DND-41 (cell line): ENCODE measurements around the gene PPFIBP2.

Experiments used
- ATAC-seq: fragments of 200-7000 bp; cut with Tn5 transposase; 3 replicates; pipeline ENCODE4 v1.9.1; 2021; ENCODE audit warnings: low read depth; ENCODE audit not compliant: insufficient read depth
- DNase-seq: peaks from one replicate; pipeline ENCODE4 v3.0.0-alpha.2; 2020
- H2AFZ ChIP-seq: 2 replicates; pipeline ENCODE4 v1.6.0; 2012; ENCODE audit warnings: low read depth, low read length
- H3K27ac ChIP-seq: 2 replicates; pipeline ENCODE4 v1.5.1; 2012; ENCODE audit warnings: low read length, inconsistent platforms
- H3K27me3 ChIP-seq: fragments of 200-600 bp; sonication (generic); 2 replicates; pipeline ENCODE4 v1.6.0; 2012; ENCODE audit warnings: low read length, mild to moderate bottlenecking, inconsistent platforms; ENCODE audit not compliant: insufficient read depth, poor library complexity
- H3K36me3 ChIP-seq: 2 replicates; pipeline ENCODE4 v1.5.1; 2012; ENCODE audit warnings: low read length, inconsistent platforms; ENCODE audit not compliant: insufficient read depth
- H3K4me1 ChIP-seq: 2 replicates; pipeline ENCODE4 v1.5.1; 2012; ENCODE audit warnings: mild to moderate bottlenecking, low read length; ENCODE audit not compliant: insufficient read depth
- H3K4me2 ChIP-seq: 2 replicates; pipeline ENCODE4 v1.6.0; 2012; ENCODE audit warnings: mild to moderate bottlenecking, moderate library complexity, low read length, inconsistent platforms; ENCODE audit not compliant: insufficient read depth
- H3K4me3 ChIP-seq, 2 experiments: fragments of 200-600 bp in 1 of 2; shearing (Covaris generic) in 1 of 2; 2 replicates each; pipeline ENCODE4 v1.5.1; 2012 to 2016; ENCODE audit warnings: inconsistent platforms in 2 of 2, low read length in 2 of 2, mild to moderate bottlenecking in 2 of 2, low read depth in 1 of 2, moderate library complexity in 1 of 2
- H3K79me2 ChIP-seq: 2 replicates; pipeline ENCODE4 v1.6.0; 2012; ENCODE audit warnings: low read length, inconsistent platforms; ENCODE audit not compliant: insufficient read depth
- H3K9ac ChIP-seq: 2 replicates; pipeline ENCODE4 v1.6.0; 2012; ENCODE audit warnings: low read depth, mild to moderate bottlenecking, inconsistent platforms, low read length, moderate library complexity
- H3K9me3 ChIP-seq: 2 replicates; pipeline ENCODE4 v1.5.1; 2012; ENCODE audit warnings: low read length, moderate library complexity, mild to moderate bottlenecking, inconsistent platforms; ENCODE audit not compliant: insufficient read depth, severe bottlenecking
- H4K20me1 ChIP-seq: 2 replicates; pipeline ENCODE4 v1.6.0; 2012; ENCODE audit warnings: low read length; ENCODE audit not compliant: insufficient read depth
- CTCF ChIP-seq: IDR thresholded peaks from 2 replicates; pipeline ENCODE4 v1.5.1; 2012; ENCODE audit warnings: borderline replicate concordance, low read length, moderate library complexity, mild to moderate bottlenecking; ENCODE audit not compliant: poor library complexity, severe bottlenecking; ENCODE audit errors: extremely low read depth
- EZH2 ChIP-seq: IDR thresholded peaks from 3 replicates; pipeline ENCODE4 v1.6.1; 2012; ENCODE audit warnings: borderline replicate concordance, low read depth, mild to moderate bottlenecking, moderate library complexity, low read length, inconsistent platforms; ENCODE audit not compliant: severe bottlenecking

The PPFIBP2 gene

GRCh38 chr11:7494086-7494745, 19.6 kb upstream of the PPFIBP2 start:
- Histone ChIP-seq H3K4me2 (no peak overlapping the region), H3K27me3 (peaks cover 27% of the 10 kb centered on the region), H3K4me1 (no peaks in the 10 kb centered on the region), H3K79me2 (no peaks in the 10 kb centered on the region), H3K27ac (no peak overlapping the region), H3K9ac (no peak overlapping the region), H3K9me3 (no peaks in the 10 kb centered on the region), H3K4me3 (no peak overlapping the region), H4K20me1 (no peaks in the 10 kb centered on the region; the same call in 1 of the 2 replicates), H3K36me3 (no peaks in the 10 kb centered on the region), H2AFZ (no peak overlapping the region)
- TF ChIP-seq EZH2 (no peak), CTCF (no peak)
- DNase-seq, result no peak
- ATAC-seq, result no peak

- H3K27ac ChIP-seq, result no peak overlapping the region
- DNase-seq, result no peak
- H3K4me3 ChIP-seq, result no peak overlapping the region
- H3K9me3 ChIP-seq, result no peaks in the 10 kb centered on the region
- H3K9ac ChIP-seq, result no peak overlapping the region
- TF ChIP-seq EZH2 (no peak), CTCF (no peak)
- H4K20me1 ChIP-seq, result no peaks in the 10 kb centered on the region; the same call in 1 of the 2 replicates
- H3K4me1 ChIP-seq, result no peaks in the 10 kb centered on the region
- no peak for ATAC-seq
- H3K36me3 ChIP-seq, result no peaks in the 10 kb centered on the region
- H3K27me3 ChIP-seq, result peaks cover 27% of the 10 kb centered on the region
- no peaks in the 10 kb centered on the region for H3K79me2 ChIP-seq
- no peak overlapping the region for H3K4me2 ChIP-seq
- H2AFZ ChIP-seq, result no peak overlapping the region
These were observed 17.8 kb upstream of the PPFIBP2 start for GRCh38 chr11:7495882-7496551.

- no peaks in the 10 kb centered on the region; the same call in 1 of the 2 replicates for H4K20me1 ChIP-seq
- ATAC-seq, result no peak
- no peak for DNase-seq
- H3K9me3 ChIP-seq, result no peaks in the 10 kb centered on the region
- H2AFZ ChIP-seq, result no peak overlapping the region
- H3K27me3 ChIP-seq, result peaks cover 32% of the 10 kb centered on the region
- TF ChIP-seq CTCF, result no peak
- H3K27ac ChIP-seq, result no peak overlapping the region
- H3K4me1 ChIP-seq, result no peaks in the 10 kb centered on the region
- H3K4me3 ChIP-seq, result no peak overlapping the region
- H3K79me2 ChIP-seq, result no peaks in the 10 kb centered on the region
- H3K4me2 ChIP-seq, result no peak overlapping the region
- H3K9ac ChIP-seq, result no peak overlapping the region
- H3K36me3 ChIP-seq, result no peaks in the 10 kb centered on the region
These were observed 15.6 kb upstream of the PPFIBP2 start for GRCh38 chr11:7498193-7498592.
